Neural crest cell (in vitro differentiated cells): Measurements from ENCODE around the gene HMSD. TPM values are rescaled to one million over a fixed set of nuclear protein-coding genes. Genes with fewer than 3 reads are reported as not detected.

Experiments used
- DNase-seq: peaks from one replicate; pipeline ENCODE4 v3.0.0; 2021; ENCODE audit warnings: low read depth, mixed read lengths, low spot score
- H3K27ac Mint-ChIP-seq: one replicate; pipeline ENCODE4 v1.8.0; 2021; ENCODE audit warnings: mild to moderate bottlenecking, mixed read lengths; ENCODE audit not compliant: unreplicated experiment
- H3K27me3 Mint-ChIP-seq: 2 replicates; pipeline ENCODE4 v1.8.0; 2021; ENCODE audit warnings: low read depth, mild to moderate bottlenecking, mixed read lengths
- H3K36me3 Mint-ChIP-seq: 2 replicates; pipeline ENCODE4 v1.8.0; 2021; ENCODE audit warnings: low read depth, mild to moderate bottlenecking, mixed read lengths
- H3K4me1 Mint-ChIP-seq: 2 replicates; pipeline ENCODE4 v1.8.0; 2021; ENCODE audit warnings: mixed read lengths
- H3K4me3 Mint-ChIP-seq: one replicate; pipeline ENCODE4 v1.8.0; 2021; ENCODE audit warnings: mild to moderate bottlenecking, mixed read lengths
- H3K9me3 Mint-ChIP-seq: 2 replicates; pipeline ENCODE4 v1.8.0; 2021; ENCODE audit warnings: mixed read lengths
- total RNA-seq: library from RNA; stranded (reverse); gene quantifications from 2 replicates; pipeline ENCODE4 v1.2.1, GENCODE V29; 2021
- TF ChIP-seq, protein P1 (sequence below): fragments of 200-600 bp; sonication (generic); conservative IDR thresholded peaks from 2 replicates; pipeline ENCODE4 v1.5.0; 2021; ENCODE audit warnings: antibody characterized with exemption, mild to moderate bottlenecking

The HMSD gene
- total RNA-seq, 1 donor from 2014 or later, result 10.0 TPM

DNA sequence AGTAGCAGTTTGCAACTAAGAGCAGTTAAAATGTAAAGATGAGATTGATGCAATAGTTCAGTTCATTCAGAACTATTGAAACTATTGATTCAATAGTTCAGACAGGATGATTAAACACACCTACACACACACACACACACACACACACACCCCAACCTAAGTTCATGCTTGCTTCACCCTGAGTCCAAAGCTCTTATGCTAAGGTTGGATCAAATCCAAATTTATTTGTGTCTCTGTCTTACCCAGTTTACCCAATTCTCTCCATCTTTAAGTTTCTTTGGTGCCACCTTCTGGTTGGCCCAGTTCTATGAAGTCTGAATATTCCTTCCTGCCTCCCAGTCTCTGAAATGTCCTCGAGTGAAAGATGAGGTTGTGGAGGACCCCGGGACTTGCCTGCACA lies 25.9 kb downstream of the HMSD start:
- DNase-seq, result no peak
- no peaks in the 10 kb centered on the region for H3K27me3 Mint-ChIP-seq
- H3K9me3 Mint-ChIP-seq, result no peaks in the 10 kb centered on the region
- H3K4me3 Mint-ChIP-seq, result no peak overlapping the region
- H3K27ac Mint-ChIP-seq, result no peak overlapping the region
- TF ChIP-seq, protein P1, sequence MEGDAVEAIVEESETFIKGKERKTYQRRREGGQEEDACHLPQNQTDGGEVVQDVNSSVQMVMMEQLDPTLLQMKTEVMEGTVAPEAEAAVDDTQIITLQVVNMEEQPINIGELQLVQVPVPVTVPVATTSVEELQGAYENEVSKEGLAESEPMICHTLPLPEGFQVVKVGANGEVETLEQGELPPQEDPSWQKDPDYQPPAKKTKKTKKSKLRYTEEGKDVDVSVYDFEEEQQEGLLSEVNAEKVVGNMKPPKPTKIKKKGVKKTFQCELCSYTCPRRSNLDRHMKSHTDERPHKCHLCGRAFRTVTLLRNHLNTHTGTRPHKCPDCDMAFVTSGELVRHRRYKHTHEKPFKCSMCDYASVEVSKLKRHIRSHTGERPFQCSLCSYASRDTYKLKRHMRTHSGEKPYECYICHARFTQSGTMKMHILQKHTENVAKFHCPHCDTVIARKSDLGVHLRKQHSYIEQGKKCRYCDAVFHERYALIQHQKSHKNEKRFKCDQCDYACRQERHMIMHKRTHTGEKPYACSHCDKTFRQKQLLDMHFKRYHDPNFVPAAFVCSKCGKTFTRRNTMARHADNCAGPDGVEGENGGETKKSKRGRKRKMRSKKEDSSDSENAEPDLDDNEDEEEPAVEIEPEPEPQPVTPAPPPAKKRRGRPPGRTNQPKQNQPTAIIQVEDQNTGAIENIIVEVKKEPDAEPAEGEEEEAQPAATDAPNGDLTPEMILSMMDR, result no peak
- peaks cover 17% of the 10 kb centered on the region for H3K4me1 Mint-ChIP-seq
- H3K36me3 Mint-ChIP-seq, result no peaks in the 10 kb centered on the region

DNA sequence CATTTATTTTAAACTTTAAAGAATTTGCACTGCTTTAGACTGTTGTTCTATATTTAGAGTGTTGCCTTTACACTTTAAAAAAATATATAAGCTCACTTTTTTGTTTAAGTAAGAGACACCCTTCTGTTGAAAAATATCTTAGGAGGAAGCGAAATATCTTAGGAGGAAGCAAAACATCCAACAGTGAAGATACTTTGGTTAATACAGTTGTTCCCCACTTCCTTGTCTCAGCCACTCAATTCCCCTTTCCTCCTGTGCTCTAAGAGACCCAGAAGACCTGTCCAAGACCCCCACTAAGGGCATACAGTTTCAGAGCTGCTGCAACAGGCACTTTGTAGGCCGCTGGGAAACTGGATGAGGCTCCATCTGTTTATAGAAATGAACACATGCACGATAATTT lies 26.5 kb downstream of the HMSD start:
- H3K9me3 Mint-ChIP-seq, result no peaks in the 10 kb centered on the region
- TF ChIP-seq, protein P1, result no peak
- no peaks in the 10 kb centered on the region for H3K27me3 Mint-ChIP-seq
- DNase-seq, result no peak
- H3K27ac Mint-ChIP-seq, result no peak overlapping the region
- no peak overlapping the region for H3K4me3 Mint-ChIP-seq
- no peaks in the 10 kb centered on the region for H3K36me3 Mint-ChIP-seq
- peaks cover 19% of the 10 kb centered on the region for H3K4me1 Mint-ChIP-seq

DNA sequence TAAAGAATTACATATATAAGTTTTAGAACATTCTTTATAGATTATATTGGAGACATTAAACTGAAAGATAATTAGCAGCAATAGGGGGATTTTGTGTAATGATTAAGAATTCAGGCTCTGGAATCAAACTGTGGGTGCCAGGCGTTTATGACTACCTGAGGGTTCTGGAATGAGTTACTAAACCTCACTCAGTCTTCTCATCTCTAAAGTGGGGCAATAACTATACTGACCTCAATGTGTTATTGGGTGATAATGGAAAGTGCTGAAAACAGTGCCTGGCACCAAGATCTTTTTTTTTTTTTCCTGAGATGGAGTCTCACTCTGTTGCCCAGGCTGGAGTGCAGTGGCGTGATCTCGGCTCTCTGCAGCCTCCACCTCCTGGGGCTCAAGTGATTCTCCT lies 27.9 kb downstream of the HMSD start:
- TF ChIP-seq, protein P1, result no peak
- no peak overlapping the region for H3K27ac Mint-ChIP-seq
- no peaks in the 10 kb centered on the region for H3K36me3 Mint-ChIP-seq
- no peaks in the 10 kb centered on the region for H3K27me3 Mint-ChIP-seq
- H3K9me3 Mint-ChIP-seq, result no peaks in the 10 kb centered on the region
- H3K4me3 Mint-ChIP-seq, result no peak overlapping the region
- peaks cover 9% of the 10 kb centered on the region for H3K4me1 Mint-ChIP-seq
- no peak for DNase-seq

DNA sequence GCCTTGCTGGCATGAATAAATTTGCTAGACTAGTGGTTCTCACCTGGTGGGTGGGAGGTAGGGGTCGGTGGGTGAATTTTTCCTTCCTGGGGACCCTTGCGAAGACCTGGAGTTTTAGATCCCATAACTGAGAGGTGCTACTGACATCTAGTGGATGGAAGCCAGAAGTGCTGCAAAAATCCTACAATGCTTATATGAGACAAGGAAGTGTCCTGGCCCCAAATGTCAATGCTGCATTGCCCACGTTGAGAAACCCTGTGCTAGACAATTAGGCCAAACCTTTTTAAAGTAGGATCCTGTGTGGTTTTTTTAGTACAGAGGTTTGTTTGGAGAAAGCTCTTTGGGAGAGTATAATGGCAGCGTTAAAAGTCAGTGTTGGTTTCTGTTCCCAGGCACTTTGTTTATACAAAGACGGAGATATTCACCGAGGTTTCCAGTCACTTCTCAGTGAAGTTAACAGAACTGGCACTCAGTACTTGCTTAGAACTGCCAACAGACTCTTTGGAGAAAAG lies 30.4 kb downstream of the HMSD start:
- Mint-ChIP-seq H3K4me1 (peaks cover 9% of the 10 kb centered on the region), H3K27ac (no peak overlapping the region), H3K4me3 (no peak overlapping the region), H3K36me3 (no peaks in the 10 kb centered on the region), H3K27me3 (no peaks in the 10 kb centered on the region), H3K9me3 (no peaks in the 10 kb centered on the region)
- TF ChIP-seq, protein P1, result peak; percentile 89
- peak; percentile 45 for DNase-seq

DNA sequence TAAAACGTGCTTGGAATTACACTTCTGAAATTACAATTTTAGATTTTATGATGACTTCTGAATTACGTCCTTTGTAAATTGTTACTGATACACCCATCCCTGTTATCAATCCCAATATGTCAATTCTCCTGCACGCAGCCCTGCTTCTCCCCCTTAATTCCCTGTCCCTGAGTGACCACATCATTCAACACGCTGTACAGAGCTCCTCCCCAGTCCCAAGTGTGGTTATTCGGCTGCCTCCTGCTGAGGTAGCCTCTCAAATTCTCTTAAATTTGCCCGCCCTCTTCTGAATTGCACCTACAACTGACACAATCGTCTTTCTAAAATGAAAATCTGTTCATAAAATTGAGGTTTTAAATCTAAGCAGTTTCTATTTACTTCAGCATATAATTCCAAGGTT lies 30.9 kb downstream of the HMSD start:
- no peaks in the 10 kb centered on the region for H3K36me3 Mint-ChIP-seq
- DNase-seq, result no peak
- TF ChIP-seq, protein P1, result no peak
- no peak overlapping the region for H3K27ac Mint-ChIP-seq
- peaks cover 9% of the 10 kb centered on the region for H3K4me1 Mint-ChIP-seq
- H3K27me3 Mint-ChIP-seq, result no peaks in the 10 kb centered on the region
- no peak overlapping the region for H3K4me3 Mint-ChIP-seq
- H3K9me3 Mint-ChIP-seq, result no peaks in the 10 kb centered on the region
